GM19193 (cell line): Measurements from ENCODE around the gene ANAPC4.
A peak's percentile ranks its signal among the peaks of the same experiment; 100 is the strongest.

Source experiments
- POLR2A ChIP-seq: IDR thresholded peaks from 4 replicates; pipeline ENCODE4 v1.6.1; 2011; ENCODE audit not compliant: insufficient read depth, insufficient read length; ENCODE audit errors: extremely low read depth

ANAPC4 gene

GRCh38 chr4:25376754-25377571 lies at the start of gene ANAPC4:
Gene ANAPC4 (plus strand): TSS chr4:25377263. CDS start chr4:25377428, 165 bp downstream.
- peak; percentile 94 for TF ChIP-seq POLR2A

GRCh38 chr4:25330335-25330734 lies 46.7 kb upstream of the ANAPC4 start:
- TF ChIP-seq POLR2A, result no peak

GRCh38 chr4:25330905-25331808 lies 45.9 kb upstream of the ANAPC4 start:
- TF ChIP-seq POLR2A, result no peak

- TF ChIP-seq POLR2A, result no peak
These were observed 33.4 kb upstream of the ANAPC4 start for GRCh38 chr4:25343671-25344070.

- no peak for TF ChIP-seq POLR2A
These were observed 31.3 kb upstream of the ANAPC4 start for GRCh38 chr4:25345744-25346143.

- no peak for TF ChIP-seq POLR2A
These were observed 30.1 kb upstream of the ANAPC4 start for GRCh38 chr4:25346913-25347312.

GRCh38 chr4:25347473-25347872 lies 29.6 kb upstream of the ANAPC4 start:
- no peak for TF ChIP-seq POLR2A

GRCh38 chr4:25347971-25348370 lies 29.1 kb upstream of the ANAPC4 start:
- no peak for TF ChIP-seq POLR2A

- no peak for TF ChIP-seq POLR2A
These were observed 26.5 kb upstream of the ANAPC4 start for GRCh38 chr4:25350561-25350960.

GRCh38 chr4:25351777-25352416 lies 25.2 kb upstream of the ANAPC4 start:
- TF ChIP-seq POLR2A, result no peak

GRCh38 chr4:25356068-25356467 lies 21.0 kb upstream of the ANAPC4 start:
- TF ChIP-seq POLR2A, result no peak

- no peak for TF ChIP-seq POLR2A
These were observed 18.4 kb upstream of the ANAPC4 start for GRCh38 chr4:25358515-25359275.

GRCh38 chr4:25361253-25361652 lies 15.8 kb upstream of the ANAPC4 start:
- no peak for TF ChIP-seq POLR2A

GRCh38 chr4:25367004-25367621 lies 9.9 kb upstream of the ANAPC4 start:
- no peak for TF ChIP-seq POLR2A

GRCh38 chr4:25367877-25368276 lies 9.2 kb upstream of the ANAPC4 start:
- no peak for TF ChIP-seq POLR2A

- no peak for TF ChIP-seq POLR2A
These were observed 8.7 kb upstream of the ANAPC4 start for GRCh38 chr4:25368315-25368714.
